Colon (tissue), 2 donors: ENCODE measurements around the gene REG1B.

Source experiments
- FAIRE-seq: peaks from 2 replicates; lab custom pipeline; 2012; peaks lifted over from hg19 to GRCh38; lab: Jason Lieb, UNC
- donor health status: control.
- donor health status: control.

Gene REG1B, protein sequence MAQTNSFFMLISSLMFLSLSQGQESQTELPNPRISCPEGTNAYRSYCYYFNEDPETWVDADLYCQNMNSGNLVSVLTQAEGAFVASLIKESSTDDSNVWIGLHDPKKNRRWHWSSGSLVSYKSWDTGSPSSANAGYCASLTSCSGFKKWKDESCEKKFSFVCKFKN

DNA sequence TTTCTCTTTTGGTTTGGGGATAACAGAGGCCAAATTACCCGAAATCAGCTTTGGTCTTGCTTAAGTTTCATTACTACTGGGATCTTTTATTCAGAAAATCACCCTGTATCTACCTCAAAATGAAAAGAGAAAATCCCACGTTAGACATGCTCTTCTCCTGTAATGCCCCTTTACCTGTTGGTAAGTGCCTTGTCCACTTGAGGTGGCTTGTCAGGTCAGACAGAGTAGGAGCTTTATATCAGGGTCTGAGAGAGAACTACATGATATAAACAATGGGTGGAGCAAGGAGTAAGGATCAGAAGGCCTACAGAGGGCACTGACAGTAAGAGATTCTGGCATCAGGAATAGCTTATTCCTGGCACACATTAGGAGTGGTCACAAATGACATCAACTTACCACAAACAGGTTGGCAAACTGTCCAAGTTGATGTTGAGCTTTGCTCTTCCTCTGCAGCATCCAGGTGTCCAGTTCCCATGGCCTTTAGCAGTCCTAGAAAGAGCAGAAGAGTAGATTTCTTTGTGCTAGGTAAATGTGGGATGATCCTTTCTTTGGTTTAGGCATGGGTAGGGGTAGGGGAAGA, at the start of gene REG1B:
TSS of gene REG1B (minus strand) at position 209 of the 580 bp plus-strand sequence. CDS start 381 bp downstream, outside the sequence.
- no peak for FAIRE-seq

DNA sequence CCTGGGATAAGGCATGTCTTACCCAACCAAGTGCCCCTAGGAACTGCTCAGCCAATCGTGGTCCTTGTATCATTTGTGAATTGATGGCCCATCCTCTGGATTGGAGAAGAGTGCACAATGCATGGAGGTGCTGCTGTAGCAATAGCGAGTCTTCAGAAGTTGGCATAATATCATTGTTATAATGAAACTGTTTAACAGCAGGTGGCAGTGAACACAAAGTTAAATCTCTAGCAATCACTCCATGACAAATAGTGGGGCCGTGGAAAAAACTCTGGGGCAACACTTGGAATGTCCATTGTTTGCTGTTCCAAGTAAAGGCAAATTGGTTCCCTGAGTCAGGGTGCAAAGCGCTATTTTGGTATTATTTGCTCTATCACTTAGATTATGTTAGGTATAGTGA, 43.9 kb upstream of the REG1B start:
- no peak for FAIRE-seq

DNA sequence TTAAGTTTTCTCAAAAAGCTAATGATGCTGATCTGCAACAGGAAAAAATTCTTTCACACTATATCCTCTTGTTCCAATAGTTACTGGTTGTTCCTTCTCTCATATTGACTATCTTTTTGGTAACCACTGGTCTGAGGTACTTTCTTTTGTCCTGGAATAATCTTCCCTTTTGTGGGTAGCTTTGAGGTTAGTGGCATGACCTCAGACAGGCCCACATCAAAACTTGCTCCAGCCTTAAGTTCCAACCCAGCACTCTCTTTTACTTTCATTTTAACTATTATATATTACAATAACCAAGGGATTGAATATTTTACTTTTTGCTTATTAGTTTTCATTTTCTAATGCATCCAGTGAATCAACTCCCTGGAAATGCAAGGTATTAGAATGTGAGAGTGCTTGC, 42.0 kb upstream of the REG1B start:
- no peak for FAIRE-seq

DNA sequence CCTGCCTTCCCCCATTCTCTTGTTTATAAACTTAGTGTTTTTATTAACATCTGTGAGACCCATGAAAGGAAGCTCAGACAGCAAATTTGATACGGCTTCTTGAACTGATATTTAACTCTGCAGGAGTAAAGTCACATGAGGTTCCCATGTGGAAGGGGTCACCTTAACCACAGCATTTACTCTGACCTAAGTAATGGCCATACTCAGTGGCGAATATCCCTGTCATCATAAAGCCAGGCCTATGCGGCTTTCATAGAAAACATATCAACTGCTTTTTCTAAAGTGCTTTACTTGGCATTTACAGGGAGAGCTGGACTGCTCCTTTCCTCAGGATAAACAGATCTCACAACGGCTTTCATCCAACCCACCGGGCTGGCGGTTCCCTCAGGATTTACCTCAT, 41.5 kb upstream of the REG1B start:
- no peak for FAIRE-seq

DNA sequence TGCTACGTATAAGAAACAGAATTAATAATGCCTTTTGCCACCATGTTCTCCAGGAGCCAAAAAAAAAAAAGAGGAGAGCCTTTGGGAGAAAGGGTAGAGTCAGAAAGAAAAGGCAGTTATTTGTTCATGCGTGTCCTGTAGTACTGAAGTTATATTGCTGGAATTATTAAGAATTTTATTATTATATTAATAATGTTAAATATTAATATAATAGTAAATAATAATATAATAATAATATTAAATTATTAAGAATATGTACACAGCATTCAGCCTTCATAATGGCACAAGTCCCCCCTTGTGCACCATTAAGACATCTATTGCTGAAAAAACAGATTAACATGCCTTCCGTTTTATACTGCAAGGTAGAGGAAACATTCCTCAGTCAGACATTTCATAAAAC, 40.6 kb upstream of the REG1B start:
- FAIRE-seq = no peak

DNA sequence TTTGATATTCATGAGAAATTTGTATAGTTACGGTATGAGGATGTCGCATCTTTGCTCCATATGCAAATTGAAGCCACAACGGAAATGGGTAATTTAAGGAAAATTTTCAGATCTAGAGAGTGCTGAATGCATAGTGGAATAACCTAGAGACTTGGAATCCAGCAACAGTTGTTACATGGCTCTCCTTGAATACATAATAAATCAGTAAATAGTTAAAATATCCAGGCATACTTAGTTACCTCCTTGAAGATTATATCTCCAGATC, 37.9 kb upstream of the REG1B start:
- no peak for FAIRE-seq

DNA sequence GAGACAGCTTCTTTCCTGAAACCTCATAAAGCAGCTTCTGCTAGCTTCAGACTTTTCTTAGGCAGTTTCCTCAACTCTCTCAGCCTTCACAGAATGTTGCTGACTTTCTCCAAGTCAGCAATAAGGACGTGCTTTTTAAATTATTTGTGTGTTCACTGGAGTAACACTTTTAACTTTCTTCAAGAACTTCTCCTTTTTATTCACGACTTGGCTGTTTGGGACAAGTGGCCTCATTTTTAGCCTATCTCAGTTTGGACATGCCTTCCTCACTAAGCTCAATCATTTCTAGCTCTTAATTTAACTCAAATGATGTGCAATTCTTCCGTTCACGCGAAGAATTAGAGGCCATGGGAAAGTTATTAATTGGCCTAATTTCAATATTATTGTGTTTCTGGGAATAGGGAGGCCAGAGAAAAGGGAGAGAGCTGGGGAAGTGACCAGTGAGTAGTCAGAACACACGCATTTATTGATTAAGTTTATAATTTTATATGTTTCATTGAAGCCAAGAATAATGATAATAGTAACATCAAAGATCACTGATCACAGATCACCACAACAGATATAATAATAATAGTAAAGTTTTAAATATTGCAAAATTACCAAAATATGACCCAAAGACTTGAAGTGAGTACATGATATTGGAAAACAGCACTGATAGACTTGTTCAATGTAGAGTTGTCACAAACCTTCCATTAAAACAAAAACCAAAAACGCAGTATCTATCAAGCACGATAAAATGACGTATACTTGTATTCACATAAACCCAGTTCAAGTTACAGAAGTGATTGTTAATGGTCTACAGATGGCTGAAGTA, 37.3 kb upstream of the REG1B start:
- no peak for FAIRE-seq

DNA sequence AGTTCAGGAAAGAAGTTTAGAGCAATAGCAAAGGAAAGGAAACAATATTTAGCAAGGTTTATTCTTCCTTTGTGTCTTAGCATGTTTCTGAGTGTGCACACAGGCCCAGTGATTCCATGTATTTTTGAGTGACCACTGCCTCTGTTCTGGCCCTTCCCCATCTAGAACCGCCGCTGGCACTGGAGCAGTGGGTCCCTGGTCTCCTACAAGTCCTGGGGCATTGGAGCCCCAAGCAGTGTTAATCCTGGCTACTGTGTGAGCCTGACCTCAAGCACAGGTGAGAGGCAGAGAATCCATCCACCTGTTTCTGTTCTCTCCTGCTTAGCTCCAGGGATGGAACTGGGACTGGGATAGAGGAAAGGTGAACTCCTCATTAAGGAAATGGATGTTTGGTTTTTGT, 34.9 kb upstream of the REG1B start:
- no peak for FAIRE-seq

DNA sequence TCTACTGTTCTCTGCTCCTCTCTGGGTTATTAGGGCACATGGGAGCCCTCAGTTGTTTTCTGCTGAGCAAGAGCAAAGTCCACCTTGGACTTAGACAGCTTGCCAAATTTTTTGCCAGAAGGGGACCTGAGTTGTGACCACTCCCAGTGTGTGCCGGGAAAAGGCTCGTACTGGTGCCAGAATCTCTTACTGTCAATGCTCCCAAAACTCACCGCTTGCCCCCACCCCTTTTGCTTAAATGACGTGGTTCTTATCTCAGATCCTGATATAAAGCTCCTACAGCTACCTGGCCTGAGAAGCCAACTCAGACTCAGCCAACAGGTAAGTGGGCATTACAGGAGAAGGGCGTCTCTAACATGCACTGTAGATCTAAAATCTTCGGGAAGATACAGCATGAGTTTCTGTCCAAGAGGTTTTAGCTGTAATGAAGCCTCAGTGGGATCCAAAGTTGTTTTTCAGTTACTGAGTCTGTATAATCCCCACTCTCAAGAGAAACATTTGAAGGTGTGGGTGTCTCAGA, 32.5 kb upstream of the REG1B start, which contains the start of gene REG1A:
TSS of gene REG1A (plus strand) at position 295 of the 520 bp plus-strand sequence. CDS start 374 bp downstream, outside the sequence.
- no peak for FAIRE-seq

DNA sequence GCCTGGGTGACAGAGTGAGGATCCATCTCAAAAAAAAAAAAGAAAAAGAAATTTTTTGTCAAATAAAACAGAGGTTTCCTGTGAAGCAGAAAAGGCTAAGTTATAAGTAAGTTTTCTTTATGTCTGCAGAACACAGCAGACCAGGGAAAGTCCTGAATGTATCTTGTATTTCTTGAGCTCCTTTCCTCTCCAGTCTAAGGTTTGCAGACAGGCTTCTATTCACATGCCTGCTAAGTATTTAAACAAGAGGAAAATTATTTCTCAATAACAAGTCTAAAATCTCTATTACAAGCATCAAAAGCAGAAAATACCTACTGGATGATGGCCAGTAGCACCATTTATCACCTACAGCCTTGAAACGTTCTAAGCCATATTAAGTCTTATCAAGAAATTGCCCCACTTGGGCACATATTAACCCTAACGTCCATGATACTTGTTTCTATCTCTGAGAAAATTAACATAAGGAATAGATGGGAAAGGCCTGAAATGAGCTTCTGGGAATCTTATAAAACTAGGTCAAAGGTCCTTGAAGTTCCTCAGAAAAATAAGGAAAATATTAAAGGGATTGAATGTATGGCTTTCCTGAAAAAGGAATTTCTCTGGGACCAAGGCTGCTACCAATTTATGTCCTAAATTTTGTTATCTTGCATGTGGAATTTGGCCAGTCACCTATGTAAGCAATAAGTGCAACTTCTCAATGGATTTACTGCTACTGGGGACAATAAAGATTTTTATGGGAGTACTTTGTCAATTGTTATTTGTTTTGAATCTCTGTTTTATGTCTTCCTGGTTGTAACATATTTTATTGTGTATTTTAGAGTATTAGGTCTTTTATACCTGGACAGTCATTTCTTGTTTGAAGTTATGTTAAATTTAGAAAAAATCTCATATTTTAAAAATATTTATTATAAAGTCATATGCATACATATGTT, 29.5 kb upstream of the REG1B start:
- no peak for FAIRE-seq

DNA sequence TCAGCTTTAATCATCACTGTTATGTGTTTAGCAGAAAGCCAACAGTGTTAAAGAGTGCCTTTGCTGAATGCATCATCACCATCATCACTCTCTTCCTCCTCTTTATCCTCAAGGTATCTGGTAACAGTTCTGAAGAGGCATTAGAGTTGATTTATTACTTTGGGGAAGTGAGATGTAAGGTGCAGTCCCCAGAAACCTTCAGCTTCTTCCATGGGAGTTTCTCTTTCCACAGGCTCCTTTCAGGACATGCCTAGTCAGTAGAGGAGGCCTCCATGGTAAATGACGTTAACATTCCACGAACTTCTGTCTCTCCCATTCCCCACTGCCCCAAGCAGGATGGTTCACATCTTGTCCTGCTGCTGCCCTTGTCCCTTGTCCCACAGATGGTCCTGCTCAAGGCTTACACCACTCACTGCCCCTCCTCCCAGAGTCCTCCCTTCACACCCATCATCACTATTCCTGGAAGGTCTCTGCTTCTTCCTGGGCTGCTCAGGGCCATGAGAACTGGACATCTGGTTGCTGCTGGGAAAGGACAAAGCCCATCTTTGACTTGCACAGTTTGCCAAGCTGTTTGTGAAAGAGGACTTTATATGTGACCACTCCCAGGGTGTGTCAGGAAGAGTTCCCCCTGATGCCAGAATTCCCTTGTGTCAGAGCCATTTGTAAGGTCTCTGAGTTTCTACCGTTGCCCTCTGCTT, 27.2 kb upstream of the REG1B start:
- no peak for FAIRE-seq

DNA sequence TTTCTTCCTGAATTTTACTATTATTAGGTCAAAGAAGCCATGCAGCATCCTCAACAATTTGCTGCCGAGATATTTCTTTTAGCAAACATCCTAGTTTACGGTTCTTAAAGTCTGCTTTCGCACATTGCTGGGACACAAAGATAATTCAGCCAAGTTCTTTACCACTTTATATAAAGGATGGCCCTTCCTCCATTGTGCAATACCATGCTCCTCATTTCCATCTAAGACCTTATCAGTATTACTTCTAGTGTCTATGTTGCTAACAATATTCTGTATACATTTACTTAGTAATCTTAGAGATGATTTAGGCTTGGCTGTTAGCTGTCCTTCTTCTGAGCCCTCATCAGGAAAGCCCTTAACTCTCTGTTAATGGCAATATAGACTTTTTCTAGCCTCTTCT, 24.5 kb upstream of the REG1B start:
- FAIRE-seq = no peak

DNA sequence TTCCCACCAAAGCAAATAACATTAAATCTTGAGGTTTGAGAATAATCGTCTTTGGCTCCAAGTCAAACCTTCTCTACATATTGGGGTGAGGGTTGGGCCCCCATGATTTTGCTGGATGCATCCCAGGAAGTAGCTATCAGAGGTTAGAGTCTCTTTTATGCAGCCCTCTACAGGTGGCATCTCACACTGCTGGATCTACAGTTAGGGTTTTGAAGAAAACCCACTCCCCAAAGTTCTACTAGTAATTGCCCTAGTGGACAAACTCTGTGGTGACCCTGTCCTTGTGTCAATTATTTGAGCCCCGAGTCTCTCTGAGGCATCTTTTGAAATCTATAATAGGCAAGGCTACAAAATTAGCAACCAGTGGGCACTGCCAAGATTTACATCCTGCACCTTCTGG, 17.5 kb upstream of the REG1B start:
- FAIRE-seq = no peak

DNA sequence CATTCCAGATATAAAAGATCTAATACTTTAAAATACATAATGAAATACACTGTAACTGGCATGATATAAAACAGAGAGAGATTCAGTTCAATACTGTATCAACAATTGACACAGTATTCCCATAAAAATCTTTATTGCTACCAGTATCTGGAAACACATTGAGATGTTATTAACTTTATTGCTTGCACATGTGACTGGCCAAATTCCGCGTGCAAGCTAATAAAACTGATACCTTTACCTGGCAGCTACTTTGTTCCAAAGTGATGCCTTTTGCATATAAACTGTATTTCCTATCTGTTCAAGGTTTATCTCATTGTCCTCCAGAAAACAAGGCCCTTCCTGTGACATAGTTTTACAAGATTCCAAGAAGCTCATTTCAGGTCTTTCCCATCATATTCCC, 15.4 kb upstream of the REG1B start:
- no peak for FAIRE-seq

DNA sequence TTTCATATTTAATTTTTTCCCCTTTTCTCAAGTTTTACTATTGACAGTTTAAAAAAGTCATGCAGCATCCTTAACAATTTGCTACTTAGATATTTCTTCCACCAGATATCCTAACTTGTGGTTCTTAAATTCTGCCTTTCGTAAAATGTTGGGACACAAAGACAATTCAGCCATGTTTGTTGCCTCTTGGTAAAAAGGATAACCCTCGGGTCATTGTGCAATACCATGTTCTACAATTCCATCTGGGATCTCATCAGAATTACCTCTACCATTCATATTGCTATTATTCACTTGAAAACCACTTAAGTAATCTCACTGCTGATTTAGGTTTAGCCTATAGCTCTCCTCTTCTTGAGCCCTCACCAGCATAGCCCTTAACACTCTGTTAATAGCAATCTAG, 13.2 kb upstream of the REG1B start:
- FAIRE-seq = no peak

DNA sequence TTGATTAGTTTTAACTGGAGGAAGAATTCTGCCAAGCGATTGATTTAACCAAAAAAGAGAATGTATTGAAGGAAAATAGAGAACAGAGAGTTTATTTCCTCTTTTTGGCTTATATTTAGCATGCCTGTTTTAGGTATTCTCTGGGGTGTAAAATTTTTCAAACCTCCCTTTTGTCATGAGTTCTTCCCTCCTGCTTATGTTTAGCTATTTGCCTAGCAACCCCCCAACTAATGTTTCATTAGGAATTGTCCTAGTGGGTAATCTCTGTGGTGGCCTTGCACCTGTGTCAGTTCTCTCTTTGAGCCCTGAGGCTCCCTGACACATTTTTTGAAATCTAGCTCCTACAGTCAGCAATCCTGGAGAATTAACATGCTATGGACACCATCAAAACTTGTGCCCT, 12.5 kb upstream of the REG1B start:
- no peak for FAIRE-seq

DNA sequence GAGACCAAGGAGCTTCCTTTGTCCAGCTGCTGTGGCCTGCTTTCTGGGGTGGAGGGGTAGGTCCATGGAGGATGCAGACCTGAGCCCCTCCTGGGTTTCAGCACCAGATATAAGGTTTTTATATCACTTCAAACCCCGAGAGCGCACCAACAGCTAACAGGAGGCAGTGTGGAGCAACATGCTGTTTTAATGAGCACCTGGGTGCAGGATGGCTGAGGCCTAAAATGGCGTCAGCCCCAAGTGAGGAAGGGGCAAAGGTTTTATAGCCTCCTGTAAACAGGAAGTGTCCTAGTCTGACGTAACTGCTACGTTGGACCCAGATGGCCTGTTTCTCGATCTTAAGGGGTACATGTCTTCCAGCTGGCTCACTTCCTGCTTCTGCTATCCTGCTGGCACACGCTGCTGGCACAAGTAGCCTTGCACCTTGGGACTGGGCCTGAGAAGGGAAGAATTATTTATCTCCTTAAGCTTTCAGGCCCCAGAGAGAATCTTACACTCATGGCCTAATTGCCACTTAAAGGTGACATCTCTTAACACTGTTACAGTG, 11.4 kb upstream of the REG1B start:
- FAIRE-seq = no peak

DNA sequence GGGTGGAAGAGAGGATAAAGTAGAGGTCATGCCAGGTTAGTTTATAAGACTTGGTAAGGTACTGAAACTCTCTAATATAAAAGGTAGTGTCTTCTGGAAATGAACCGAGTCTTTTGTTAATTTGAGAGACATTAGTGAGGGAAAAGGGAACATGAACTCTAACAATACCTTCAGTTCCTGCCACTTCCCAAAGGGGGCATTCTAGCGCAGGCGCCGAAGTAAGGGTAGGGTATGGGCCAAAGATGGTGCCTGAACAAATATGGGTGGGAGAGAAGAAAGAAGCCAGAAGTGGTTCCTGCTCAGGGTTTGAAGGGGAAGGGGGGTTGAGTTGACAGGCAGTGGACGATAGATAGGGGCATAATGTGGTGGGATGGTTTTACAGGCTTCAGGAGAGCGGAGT, 10.1 kb upstream of the REG1B start:
- no peak for FAIRE-seq

DNA sequence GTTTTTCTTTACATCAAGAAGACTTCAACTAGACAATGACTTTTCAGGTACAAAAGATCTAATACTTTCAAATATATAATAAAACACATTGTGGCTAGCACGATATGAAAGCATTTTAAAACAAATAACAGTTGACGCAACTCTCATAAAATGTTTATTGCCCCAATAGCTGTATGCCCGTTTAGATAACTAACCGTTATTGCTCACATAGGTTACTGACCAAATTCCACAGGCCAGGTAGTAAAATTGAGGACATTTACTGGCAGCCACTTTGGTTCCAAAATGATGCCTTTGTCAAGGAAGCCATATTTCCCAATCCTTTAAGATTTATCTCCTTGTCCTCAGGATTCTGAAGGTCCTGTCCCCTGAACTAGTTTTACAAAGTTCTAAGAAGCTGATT, 2.9 kb upstream of the REG1B start:
- no peak for FAIRE-seq

DNA sequence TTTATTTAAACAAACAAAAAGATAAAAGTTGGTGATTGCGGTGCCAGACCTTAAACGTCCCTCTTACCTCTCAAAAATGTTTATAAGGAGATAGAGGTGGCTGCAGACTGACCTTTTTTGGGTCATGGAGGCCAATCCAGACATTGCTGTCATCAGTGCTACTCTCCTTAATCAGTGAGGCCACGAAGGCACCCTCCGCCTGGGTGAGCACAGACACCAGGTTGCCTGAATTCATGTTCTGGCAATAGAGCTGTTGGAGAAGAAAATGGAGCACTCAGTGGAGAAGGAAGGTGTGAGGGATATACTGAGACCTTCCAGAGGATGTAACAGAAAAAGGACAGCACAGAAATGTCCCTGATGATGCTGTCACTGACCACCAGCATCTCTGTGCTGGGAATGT, 1.5 kb downstream of the REG1B start:
- no peak for FAIRE-seq

DNA sequence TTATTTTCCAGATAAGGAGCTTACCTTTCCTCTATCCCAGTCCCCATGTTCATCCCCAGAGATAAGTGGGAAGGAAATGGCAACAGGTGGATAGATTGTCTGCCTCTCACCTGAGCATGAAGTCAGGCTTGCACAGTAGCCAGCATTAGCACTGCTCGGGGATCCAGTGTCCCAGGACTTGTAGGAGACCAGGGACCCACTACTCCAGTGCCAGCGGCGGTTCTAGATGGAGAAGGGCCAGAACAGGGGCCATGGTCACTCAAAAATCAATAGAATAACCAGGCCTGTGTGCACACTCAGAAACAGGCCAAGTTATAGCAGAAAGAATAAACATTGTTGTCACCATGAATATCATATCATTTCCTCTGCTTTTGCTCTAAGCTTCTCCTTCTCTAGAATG, 2.4 kb downstream of the REG1B start:
- FAIRE-seq = no peak
